GM12878 (cell line): Measurements from ENCODE around the gene PRICKLE4. TPM values are rescaled to one million over a fixed set of nuclear protein-coding genes. Genes with fewer than 3 reads are reported as not detected.

Experiments
- ATAC-seq: fragments of 200-7000 bp; cut with Tn5 transposase; 3 replicates; pipeline ENCODE4 v1.9.1; 2020; ENCODE audit warnings: mild to moderate bottlenecking, moderate library complexity
- BruUV-seq: library from RNA; stranded (reverse); fragments of 400-500 nt; replicated peaks from 2 replicates; lab custom pipeline; 2021; lab: Mats Ljungman, UMichigan
- CTCF ChIA-PET: fragments of 300-600 bp; sonication (Branson Sonifier 250); formaldehyde crosslinking; extraction: SDS; loops from one replicate; lab custom pipeline; 2021; ENCODE audit warnings: inconsistent platforms; lab: Yijun Ruan, JAX
- POLR2A ChIA-PET: fragments of 350-600 bp; formaldehyde crosslinking; extraction: SDS; loops from one replicate; lab custom pipeline; 2021; ENCODE audit warnings: inconsistent platforms; lab: Charles Lee
- RAD21 ChIA-PET: fragments of 300-600 bp; sonication (Branson Sonifier 250); formaldehyde crosslinking; loops from one replicate; lab custom pipeline; 2023; ENCODE audit warnings: antibody characterized with exemption; ENCODE audit not compliant: unreplicated experiment; lab: Charles Lee
- SMC1A ChIA-PET: fragments of 300-600 bp; sonication (Branson Sonifier 250); formaldehyde crosslinking; loops from one replicate; lab custom pipeline; 2023; ENCODE audit not compliant: unreplicated experiment, uncharacterized antibody; lab: Charles Lee
- DNase-seq: peaks from one replicate; pipeline ENCODE4 v3.0.0-alpha.2; 2011; ENCODE audit warnings: low read depth, low spot score
- FAIRE-seq: peaks from 3 replicates; lab custom pipeline; 2011; peaks lifted over from hg19 to GRCh38; lab: Jason Lieb, UNC
- H2AFZ ChIP-seq: 2 replicates; pipeline ENCODE4 v1.6.0; 2011; ENCODE audit warnings: low read depth, low read length, control low read depth; ENCODE audit not compliant: control insufficient read depth
- H3K27ac ChIP-seq: 2 replicates; pipeline ENCODE4 v1.5.1; 2011; ENCODE audit warnings: control low read depth; ENCODE audit not compliant: control insufficient read depth, insufficient read depth
- H3K27me3 ChIP-seq, 2 experiments: replicated peaks in 1 of 2; 2 replicates each; pipeline versions ENCODE4 v1.6.0 to v1.6.1; 2011; ENCODE audit warnings: low read length in 1 of 2; ENCODE audit not compliant: control insufficient read depth in 2 of 2, insufficient read depth in 2 of 2
- H3K36me3 ChIP-seq, 2 experiments: 2 replicates each; pipeline ENCODE4 v1.5.1; 2011; ENCODE audit warnings: low read length in 1 of 2; ENCODE audit not compliant: control insufficient read depth in 2 of 2, insufficient read depth in 2 of 2
- H3K4me1 ChIP-seq: 2 replicates; pipeline ENCODE4 v1.6.1; 2011; ENCODE audit warnings: mild to moderate bottlenecking, low read length, moderate library complexity, mixed read lengths; ENCODE audit not compliant: control insufficient read depth, insufficient read depth
- H3K4me2 ChIP-seq: 2 replicates; pipeline ENCODE4 v1.6.0; 2011; ENCODE audit warnings: control low read depth; ENCODE audit not compliant: control insufficient read depth, insufficient read depth
- H3K4me3 ChIP-seq: fragments of 200-600 bp; sonication (generic); 2 replicates; pipeline ENCODE4 v1.5.1; 2016
- H3K79me2 ChIP-seq: 2 replicates; pipeline ENCODE4 v1.6.0; 2011; ENCODE audit warnings: low read length; ENCODE audit not compliant: control insufficient read depth, insufficient read depth
- H3K9ac ChIP-seq: 2 replicates; pipeline ENCODE4 v1.8.0; 2011; ENCODE audit warnings: low read length, control low read depth, mixed read lengths; ENCODE audit not compliant: control insufficient read depth, insufficient read depth
- H3K9me3 ChIP-seq: replicated peaks from 3 replicates; pipeline ENCODE4 v1.5.1; 2011; ENCODE audit warnings: mild to moderate bottlenecking, low read length; ENCODE audit not compliant: control insufficient read depth, insufficient read depth
- H4K20me1 ChIP-seq: 2 replicates; pipeline ENCODE4 v1.6.0; 2011; ENCODE audit not compliant: control insufficient read depth, insufficient read depth
- BCL3 ChIP-seq: IDR thresholded peaks from 2 replicates; pipeline ENCODE4 v1.6.1; 2011; ENCODE audit warnings: borderline replicate concordance, low read depth, mild to moderate bottlenecking, moderate library complexity, low read length; ENCODE audit not compliant: insufficient read depth, poor library complexity, severe bottlenecking
- BHLHE40 ChIP-seq, 2 experiments: fragments of 450-650 bp in 1 of 2; IDR thresholded peaks; 2 replicates each; pipeline ENCODE4 v1.6.1; 2011 to 2017; ENCODE audit warnings: low read depth in 2 of 2, borderline replicate concordance in 1 of 2, improper control_type of control experiment in 1 of 2, low read length in 1 of 2, mild to moderate bottlenecking in 1 of 2
- CEBPB ChIP-seq, 2 experiments: fragments of 150-350 bp in 1 of 2; IDR thresholded peaks; 2 replicates each; pipeline ENCODE4 v1.6.1; 2012 to 2014; ENCODE audit warnings: low read depth in 2 of 2, low read length in 2 of 2, borderline replicate concordance in 1 of 2, inconsistent platforms in 1 of 2
- EP300 ChIP-seq, 2 experiments: fragments of 150-350 bp in 1 of 2; IDR thresholded peaks; 2 replicates each; pipeline ENCODE4 v1.6.1; 2011 to 2012; ENCODE audit warnings: low read depth in 2 of 2, low read length in 2 of 2, borderline replicate concordance in 1 of 2, improper control_type of control experiment in 1 of 2, inconsistent platforms in 1 of 2; ENCODE audit not compliant: control insufficient read depth in 1 of 2
- PKNOX1 ChIP-seq: fragments of 450-650 bp; IDR thresholded peaks from 2 replicates; pipeline ENCODE4 v1.6.1; 2016; ENCODE audit warnings: mild to moderate bottlenecking
- RAD21 ChIP-seq: IDR thresholded peaks from 2 replicates; pipeline ENCODE4 v1.6.1; 2011; ENCODE audit warnings: mild to moderate bottlenecking, low read depth, low read length, moderate library complexity; ENCODE audit not compliant: insufficient read depth
- RELA ChIP-seq: fragments of 450-650 bp; IDR thresholded peaks from 2 replicates; pipeline ENCODE4 v1.8.0; 2014; ENCODE audit warnings: borderline replicate concordance; ENCODE audit not compliant: partially characterized antibody
- TCF3 ChIP-seq: IDR thresholded peaks from 2 replicates; pipeline ENCODE4 v1.6.1; 2012; ENCODE audit warnings: low read depth, mild to moderate bottlenecking, low read length, borderline replicate concordance; ENCODE audit not compliant: insufficient read depth
- TCF7 ChIP-seq: IDR thresholded peaks from 2 replicates; pipeline ENCODE4 v1.6.1; 2014; ENCODE audit warnings: antibody characterized with exemption, borderline replicate concordance
- ZNF24 ChIP-seq: fragments of 450-650 bp; IDR thresholded peaks from 2 replicates; pipeline ENCODE4 v1.6.1; 2017; ENCODE audit warnings: antibody characterized with exemption, mild to moderate bottlenecking
- WGBS: methylation state at CpG from one replicate; pipeline ENCODE4 v1.1.6; 2016; ENCODE audit warnings: low lambda C conversion rate; ENCODE audit not compliant: insufficient replicate concordance, insufficient coverage; ENCODE audit errors: missing lambda C conversion rate; 5-methylcytosine and 5-hydroxymethylcytosine counted together
- in situ Hi-C: fragments of 300-500 bp; cut with MboI; formaldehyde crosslinking; loops from 9 replicates; pipeline ENCODE4 v1.14.3; 2018; ENCODE audit warnings: mixed read lengths
- intact Hi-C: fragments of 100-400 bp; cut with micrococcal nuclease; formaldehyde crosslinking; loops from one replicate; pipeline ENCODE4 v1.14.2; 2022; ENCODE audit not compliant: unreplicated experiment
- polyA plus RNA-seq, 11 experiments: library from polyadenylated mRNA; depleted of rRNA in 4 of 11; unstranded in 6 of 11; stranded (reverse) in 5 of 11; fragments of >200 nt; fragmentation: Nextera tagmentation in 4 of 11; fragmentation: Illumina TruSeq in 1 of 11; extraction: Ambion mirVana in 4 of 11; extraction: Trizol in 1 of 11; gene quantifications; 1 replicate in 1 of 11; 2 replicates in 10 of 11; pipeline versions ENCODE4 v1.2.1 to v1.2.3, GENCODE V29; 2011 to 2016; ENCODE audit warnings: inconsistent platforms in 2 of 11, missing spikeins in 2 of 11, low read depth in 1 of 11
- total RNA-seq, 4 experiments: library from RNA; depleted of rRNA in 3 of 4; stranded (reverse); fragments of >200 nt in 3 of 4; fragmentation: Illumina TruSeq in 1 of 4; extraction: Trizol in 1 of 4; gene quantifications; 2 replicates each; pipeline versions ENCODE4 v1.2.1 to v1.2.3, GENCODE V29; 2013 to 2021

The PRICKLE4 gene
- total and polyA plus RNA-seq, 10 of the 15 experiments (the other 5 are each of a cell fraction or from before 2014, with no cell fraction given) = 0.33 to 0.85 (median 0.35) TPM; not detected in 7

- Histone ChIP-seq H3K4me1 (no peaks in the 10 kb centered on the region; the same call in 1 of the 2 replicates), H3K27ac (no peak overlapping the region), H3K9me3 (no peaks in the 10 kb centered on the region), H3K36me3 (no peaks in the 10 kb centered on the region), H3K4me3 (no peak overlapping the region), H3K27me3 (no peaks in the 10 kb centered on the region; a peak in 1 of 4 replicates), H3K4me2 (no peak overlapping the region), H3K79me2 (peaks cover 34% of the 10 kb centered on the region), H3K9ac (no peak overlapping the region), H4K20me1 (no peaks in the 10 kb centered on the region), H2AFZ (no peak overlapping the region)
- ChIA-PET POLR2A (interaction anchor here (9.6 kb wide), 1 partner anchor 30 kb away, joined by 180 read pairs; no protein-coding TSS in a partner anchor), RAD21 (interaction anchor here (6.2 kb wide), 1 partner anchor 29 kb away, joined by 180 read pairs; no protein-coding TSS in a partner anchor), SMC1A (no interaction called here), CTCF (interaction anchor here (1.0 to 6.2 kb wide), 4 partner anchors 15 to 40 kb away, joined by 3 to 84 read pairs (median 4); no protein-coding TSS in a partner anchor)
- ATAC-seq (no peak), FAIRE-seq (no peak), DNase-seq (no peak)
- WGBS = 42% methylated on average over 3 of the region's 6 CpGs
- in situ Hi-C loops = no loop called here
- intact Hi-C loops = loop anchor here (10.0 kb wide), 1 partner anchor 661 kb away; the partner anchor contains the start of genes NFYA and OARD1
- TF ChIP-seq RELA (no peak), EP300 (IDR thresholded peaks at IDR 0.05; ENCODE audit: borderline replicate concordance in 1 of 2, control insufficient read depth in 1 of 2, low read depth in 2 of 2, low read length in 2 of 2) (no peak), TCF7 (no peak)
- BruUV-seq = no TSS peak
Observed at GRCh38 chr6:41736186-41736733, 44.3 kb upstream of the PRICKLE4 start.

GRCh38 chr6:41736800-41737555, 43.6 kb upstream of the PRICKLE4 start:
- Histone ChIP-seq H3K4me3 (no peak overlapping the region), H3K9me3 (no peaks in the 10 kb centered on the region), H3K79me2 (peaks cover 27% of the 10 kb centered on the region), H2AFZ (no peak overlapping the region), H3K4me2 (no peak overlapping the region), H4K20me1 (no peaks in the 10 kb centered on the region), H3K36me3 (no peaks in the 10 kb centered on the region), H3K9ac (no peak overlapping the region), H3K27ac (no peak overlapping the region), H3K4me1 (no peaks in the 10 kb centered on the region; the same call in 1 of the 2 replicates), H3K27me3 (no peaks in the 10 kb centered on the region; a peak in 1 of 4 replicates)
- ChIA-PET RAD21 (interaction anchor here (2.4 kb wide), 1 partner anchor 31 kb away, joined by 10 read pairs; no protein-coding TSS in a partner anchor), SMC1A (interaction anchor here (1.2 kb wide), 1 partner anchor 135 kb away, joined by 3 read pairs; no protein-coding TSS in a partner anchor), CTCF (interaction anchor here (1.0 kb wide), 2 partner anchors 32 to 185 kb away, joined by 3 to 4 read pairs; no protein-coding TSS in a partner anchor), POLR2A (interaction anchor here (0.6 kb wide), 1 partner anchor 60 kb away, joined by 3 read pairs; no protein-coding TSS in a partner anchor)
- in situ Hi-C loops (no loop called here), intact Hi-C loops (loop anchor here (10.0 kb wide), 1 partner anchor 662 kb away; the partner anchor contains the start of genes NFYA and OARD1)
- BruUV-seq = no TSS peak
- 66% methylated on average over 13 of the region's 13 CpGs for WGBS
- ATAC-seq = no peak
- DNase-seq = no peak
- no peak for FAIRE-seq
- TF ChIP-seq CEBPB (IDR thresholded peaks at IDR 0.05; ENCODE audit: borderline replicate concordance in 1 of 2, low read depth in 2 of 2, low read length in 2 of 2) = no peak
- TF ChIP-seq BCL3 = no peak
- no peak for TF ChIP-seq RAD21
- no peak for TF ChIP-seq BHLHE40 (IDR thresholded peaks at IDR 0.05; ENCODE audit: borderline replicate concordance in 1 of 2, low read depth in 2 of 2, low read length in 1 of 2)
- TF ChIP-seq PKNOX1 = no peak
- no peak for TF ChIP-seq TCF3
- no peak for TF ChIP-seq ZNF24
